Mesendoderm (in vitro differentiated cells): ENCODE results near the gene ACOT11.
A peak's percentile ranks its signal among the peaks of the same experiment; 100 is the strongest.
"Not testable (repeated sequence)": the region's sequence is repeated elsewhere in the genome, so short reads cannot be mapped to it uniquely, and the experiment has no call there.

Source experiments
- DNase-seq: peaks from one replicate; pipeline ENCODE4 v3.0.0; 2013
- H2AK5ac ChIP-seq: 2 replicates; pipeline ENCODE4 v1.6.1; 2013; ENCODE audit warnings: low read length, inconsistent platforms
- H2BK120ac ChIP-seq: 2 replicates; pipeline ENCODE4 v1.6.1; 2013; ENCODE audit warnings: low read depth, mild to moderate bottlenecking, low read length, moderate library complexity, mixed read lengths
- H2BK15ac ChIP-seq: replicated peaks from 2 replicates; pipeline ENCODE4 v1.6.1; 2013; ENCODE audit warnings: low read depth, mild to moderate bottlenecking, moderate library complexity
- H2BK5ac ChIP-seq: 2 replicates; pipeline ENCODE4 v1.6.1; 2013; ENCODE audit warnings: low read length, inconsistent platforms
- H3K18ac ChIP-seq: 2 replicates; pipeline ENCODE4 v1.6.1; 2013; ENCODE audit warnings: mild to moderate bottlenecking, low read length, mixed read lengths
- H3K23ac ChIP-seq: one replicate; pipeline ENCODE4 v1.6.1; 2013; ENCODE audit warnings: low read length
- H3K27ac ChIP-seq: 2 replicates; pipeline ENCODE4 v1.5.1; 2013; ENCODE audit warnings: low read depth, mild to moderate bottlenecking, inconsistent platforms, low read length, moderate library complexity
- H3K27me3 ChIP-seq: 2 replicates; pipeline ENCODE4 v1.6.1; 2013; ENCODE audit warnings: low read length, control low read depth, mild to moderate bottlenecking, inconsistent platforms; ENCODE audit not compliant: insufficient read depth, poor library complexity
- H3K36me3 ChIP-seq: 2 replicates; pipeline ENCODE4 v1.6.1; 2013; ENCODE audit warnings: low read length, inconsistent platforms; ENCODE audit not compliant: control insufficient read depth, insufficient read depth
- H3K4ac ChIP-seq: one replicate; pipeline ENCODE4 v1.6.1; 2013; ENCODE audit warnings: low read depth, mild to moderate bottlenecking, low read length, moderate library complexity
- H3K4me1 ChIP-seq: 2 replicates; pipeline ENCODE4 v1.6.1; 2013; ENCODE audit warnings: low read depth, low read length, inconsistent platforms; ENCODE audit not compliant: control insufficient read depth
- H3K4me2 ChIP-seq: 2 replicates; pipeline ENCODE4 v1.6.1; 2013; ENCODE audit warnings: low read length
- H3K4me3 ChIP-seq: 2 replicates; pipeline ENCODE4 v1.5.1; 2013; ENCODE audit warnings: mild to moderate bottlenecking, low read length
- H3K56ac ChIP-seq: one replicate; pipeline ENCODE4 v1.6.1; 2013; ENCODE audit warnings: low read length
- H3K79me1 ChIP-seq: 2 replicates; pipeline ENCODE4 v1.6.1; 2013; ENCODE audit warnings: low read length, inconsistent platforms
- H3K79me2 ChIP-seq: 2 replicates; pipeline ENCODE4 v1.6.1; 2013; ENCODE audit warnings: mild to moderate bottlenecking, low read length; ENCODE audit not compliant: control insufficient read depth, insufficient read depth
- H3K9ac ChIP-seq: 2 replicates; pipeline ENCODE4 v1.6.1; 2013; ENCODE audit warnings: low read length, inconsistent platforms
- H4K5ac ChIP-seq: one replicate; pipeline ENCODE4 v1.6.1; 2013; ENCODE audit warnings: low read length
- H4K8ac ChIP-seq: one replicate; pipeline ENCODE4 v1.6.1; 2013; ENCODE audit warnings: low read depth, mild to moderate bottlenecking, control low read depth, low read length, moderate library complexity
- WGBS: extraction: QIAGEN DNeasy Blood & Tissue Kit; methylation state at CpG from one replicate; pipeline ENCODE4 v1.1.7; 2013; ENCODE audit warnings: low lambda C conversion rate, missing lambda C conversion rate; ENCODE audit not compliant: insufficient coverage; ENCODE audit errors: extremely low coverage; 5-methylcytosine and 5-hydroxymethylcytosine counted together

The ACOT11 gene

GRCh38 chr1:54513921-54514580, 34.0 kb upstream of the ACOT11 start:
- not testable (repeated sequence) for H4K8ac ChIP-seq, H2AK5ac ChIP-seq
- no CpG with 5 or more reads among the region's 24 CpGs for WGBS

GRCh38 chr1:54516249-54516920, 31.6 kb upstream of the ACOT11 start:
- H3K4ac ChIP-seq = no peak overlapping the region
- no peak overlapping the region for H3K9ac ChIP-seq
- no peak overlapping the region for H3K18ac ChIP-seq
- no peak overlapping the region for H3K27ac ChIP-seq
- H4K8ac ChIP-seq = no peak overlapping the region
- no peak overlapping the region for H3K4me3 ChIP-seq
- no peaks in the 10 kb centered on the region for H3K79me2 ChIP-seq
- no peaks in the 10 kb centered on the region for H3K27me3 ChIP-seq
- no peak overlapping the region for H2BK15ac ChIP-seq
- no peaks in the 10 kb centered on the region for H3K4me1 ChIP-seq
- no peak overlapping the region for H2AK5ac ChIP-seq
- no peaks in the 10 kb centered on the region for H3K79me1 ChIP-seq
- no peaks in the 10 kb centered on the region for H3K36me3 ChIP-seq
- no peak for DNase-seq
- H2BK120ac ChIP-seq = no peak overlapping the region
- WGBS = no CpG with 5 or more reads among the region's 4 CpGs
- no peak overlapping the region for H4K5ac ChIP-seq
- no peak overlapping the region for H3K23ac ChIP-seq
- no peak overlapping the region for H3K4me2 ChIP-seq
- H3K56ac ChIP-seq = no peak overlapping the region
- H2BK5ac ChIP-seq = no peak overlapping the region

More at GRCh38 chr1:54513921-54514580, 34.0 kb upstream of the ACOT11 start:
- H3K79me1 ChIP-seq, H3K18ac ChIP-seq, H2BK5ac ChIP-seq, H3K23ac ChIP-seq, H3K4me2 ChIP-seq, H2BK120ac ChIP-seq, H3K4ac ChIP-seq, H3K4me1 ChIP-seq, H3K4me3 ChIP-seq, H3K56ac ChIP-seq, H3K79me2 ChIP-seq, H3K36me3 ChIP-seq, H4K5ac ChIP-seq, H3K27ac ChIP-seq, H3K27me3 ChIP-seq, H2BK15ac ChIP-seq, H3K9ac ChIP-seq: not testable (repeated sequence)
- peak; percentile 51 for DNase-seq

- no peaks in the 10 kb centered on the region for H3K36me3 ChIP-seq
- no peak overlapping the region for H3K23ac ChIP-seq
- no peak overlapping the region for H2BK5ac ChIP-seq
- no CpG with 5 or more reads among the region's 9 CpGs for WGBS
- H3K9ac ChIP-seq = no peak overlapping the region
- no peak for DNase-seq
- H3K4me2 ChIP-seq = no peak overlapping the region
- no peaks in the 10 kb centered on the region for H3K79me1 ChIP-seq
- H2BK120ac ChIP-seq = no peak overlapping the region
- H3K56ac ChIP-seq = no peak overlapping the region
- H3K4me3 ChIP-seq = no peak overlapping the region
- no peak overlapping the region for H3K4ac ChIP-seq
- no peak overlapping the region for H4K5ac ChIP-seq
- H3K4me1 ChIP-seq = no peaks in the 10 kb centered on the region
- H3K18ac ChIP-seq = no peak overlapping the region
- no peaks in the 10 kb centered on the region for H3K79me2 ChIP-seq
- H2BK15ac ChIP-seq = no peak overlapping the region
- H4K8ac ChIP-seq = no peak overlapping the region
- H2AK5ac ChIP-seq = no peak overlapping the region
- H3K27ac ChIP-seq = no peak overlapping the region
- H3K27me3 ChIP-seq = no peaks in the 10 kb centered on the region
These were observed 30.5 kb upstream of the ACOT11 start for GRCh38 chr1:54517496-54517895.

- H3K23ac ChIP-seq = no peak overlapping the region
- no peaks in the 10 kb centered on the region for H3K79me1 ChIP-seq
- no peaks in the 10 kb centered on the region for H3K27me3 ChIP-seq
- no peaks in the 10 kb centered on the region for H3K36me3 ChIP-seq
- no peak overlapping the region for H2BK5ac ChIP-seq
- H3K9ac ChIP-seq = no peak overlapping the region
- no peak overlapping the region for H2BK120ac ChIP-seq
- no peak for DNase-seq
- no peak overlapping the region for H4K5ac ChIP-seq
- H3K4me3 ChIP-seq = no peak overlapping the region
- H3K4me1 ChIP-seq = no peaks in the 10 kb centered on the region
- no peak overlapping the region for H3K56ac ChIP-seq
- no peak overlapping the region for H2BK15ac ChIP-seq
- no peak overlapping the region for H3K4me2 ChIP-seq
- no peaks in the 10 kb centered on the region for H3K79me2 ChIP-seq
- no CpG with 5 or more reads among the region's 2 CpGs for WGBS
- H2AK5ac ChIP-seq = no peak overlapping the region
- H3K18ac ChIP-seq = no peak overlapping the region
- H3K27ac ChIP-seq = no peak overlapping the region
- no peak overlapping the region for H3K4ac ChIP-seq
- no peak overlapping the region for H4K8ac ChIP-seq
These were observed 29.5 kb upstream of the ACOT11 start for GRCh38 chr1:54518489-54518888.

- no peaks in the 10 kb centered on the region for H3K4me1 ChIP-seq
- H4K8ac ChIP-seq = no peak overlapping the region
- no peak overlapping the region for H3K18ac ChIP-seq
- no peak overlapping the region for H2BK5ac ChIP-seq
- H2AK5ac ChIP-seq = no peak overlapping the region
- DNase-seq = peak; percentile 73
- no peaks in the 10 kb centered on the region for H3K36me3 ChIP-seq
- no peak overlapping the region for H3K27ac ChIP-seq
- no CpG with 5 or more reads among the region's 5 CpGs for WGBS
- H3K4ac ChIP-seq = no peak overlapping the region
- H3K4me2 ChIP-seq = no peak overlapping the region
- no peak overlapping the region for H2BK120ac ChIP-seq
- H3K4me3 ChIP-seq = no peak overlapping the region
- no peak overlapping the region for H3K56ac ChIP-seq
- H3K9ac ChIP-seq = no peak overlapping the region
- H3K79me1 ChIP-seq = no peaks in the 10 kb centered on the region
- H3K23ac ChIP-seq = no peak overlapping the region
- H3K79me2 ChIP-seq = no peaks in the 10 kb centered on the region
- H2BK15ac ChIP-seq = no peak overlapping the region
- H3K27me3 ChIP-seq = no peaks in the 10 kb centered on the region
- H4K5ac ChIP-seq = no peak overlapping the region
These were observed 28.3 kb upstream of the ACOT11 start for GRCh38 chr1:54519709-54520108.
